Urothelium cell line (cell line): ENCODE measurements around the gene GKN1.
"Not testable (repeated sequence)": the region's sequence is repeated elsewhere in the genome, so short reads cannot be mapped to it uniquely, and the experiment has no call there.

Experiments used
- DNase-seq: peaks from one replicate; pipeline ENCODE4 v3.0.0; 2011; ENCODE audit warnings: low spot score, mixed read lengths
- FAIRE-seq: peaks from 2 replicates; lab custom pipeline; 2011; peaks lifted over from hg19 to GRCh38; lab: Jason Lieb, UNC

The GKN1 gene

DNA sequence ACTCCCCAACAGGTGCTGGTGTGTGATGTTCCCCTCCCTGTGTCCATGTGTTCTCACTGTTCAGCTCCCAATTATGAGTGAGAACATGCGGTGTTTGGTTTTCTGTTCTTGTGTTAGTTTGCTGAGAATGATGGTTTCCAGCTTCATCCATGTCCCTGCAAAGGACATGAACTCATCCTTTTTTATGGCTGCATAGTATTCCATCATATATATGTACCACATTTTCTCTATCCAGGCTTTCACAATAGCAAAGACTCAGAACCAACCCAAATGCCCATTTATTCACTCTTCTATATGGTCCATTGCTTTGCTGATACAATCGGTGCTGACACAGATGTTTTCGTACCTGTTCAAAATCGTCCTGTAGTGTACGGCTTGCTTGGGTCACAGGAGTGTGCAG, 19.0 kb upstream of the GKN1 start:
- not testable (repeated sequence) for FAIRE-seq, DNase-seq

DNA sequence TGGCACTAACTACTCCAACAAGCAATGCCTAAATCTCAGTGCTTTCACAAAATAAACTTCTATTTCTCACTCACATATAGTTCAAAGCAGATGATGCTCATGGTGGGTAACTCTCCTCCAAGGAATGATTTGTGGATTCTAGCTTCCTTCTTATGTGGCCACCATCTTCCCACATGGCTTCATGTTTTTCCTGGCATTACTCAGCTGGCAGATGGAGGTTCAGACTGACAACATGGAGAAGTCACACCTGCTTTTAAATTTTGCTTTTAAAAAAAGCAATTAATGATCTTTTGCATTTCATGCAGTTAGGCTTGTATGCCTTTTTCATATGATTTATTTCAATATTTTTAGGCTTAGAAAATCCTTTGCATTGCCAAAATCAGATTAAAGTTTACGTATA, 15.4 kb upstream of the GKN1 start:
- DNase-seq (no peak), FAIRE-seq (peak; percentile 59)

DNA sequence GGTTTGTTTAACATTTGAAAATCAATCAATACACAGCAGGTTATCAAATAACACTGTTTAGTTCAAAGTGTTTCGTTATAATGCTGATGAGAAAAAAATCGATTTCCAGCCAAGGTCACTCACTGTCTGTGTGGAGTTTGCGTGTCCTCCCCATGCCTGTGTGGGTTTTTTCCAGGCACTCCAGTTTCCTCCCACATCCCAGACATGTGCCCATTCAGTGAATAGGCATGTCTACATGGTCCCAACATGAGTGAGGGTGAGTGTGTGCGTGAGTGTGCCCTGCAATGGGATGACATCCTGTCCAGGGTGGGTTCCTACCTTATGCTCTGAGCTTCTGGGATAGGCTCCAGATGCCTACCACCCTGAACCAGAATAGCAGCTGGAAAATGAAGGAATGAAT, 13.1 kb upstream of the GKN1 start:
- DNase-seq (no peak), FAIRE-seq (peak; percentile 89)

DNA sequence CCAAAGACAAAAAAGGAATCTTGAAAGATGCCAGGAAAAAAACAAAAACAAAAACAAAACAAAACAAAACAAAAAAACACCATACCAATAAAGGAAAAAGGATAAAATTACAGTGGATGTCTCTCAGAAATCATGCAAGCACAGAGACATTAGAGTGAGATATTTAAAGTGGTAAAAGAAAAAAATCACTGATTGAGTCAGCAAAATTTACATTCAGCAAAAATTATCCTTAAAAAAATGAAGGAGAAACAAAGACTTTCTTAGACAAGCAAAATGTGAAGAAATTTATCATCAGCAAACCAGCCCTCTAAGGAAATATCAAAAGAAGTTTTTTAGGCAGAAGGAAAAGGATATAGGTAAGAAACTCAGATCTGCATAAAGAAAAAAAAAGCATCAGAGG, 10.2 kb upstream of the GKN1 start:
- DNase-seq (no peak), FAIRE-seq (no peak)

DNA sequence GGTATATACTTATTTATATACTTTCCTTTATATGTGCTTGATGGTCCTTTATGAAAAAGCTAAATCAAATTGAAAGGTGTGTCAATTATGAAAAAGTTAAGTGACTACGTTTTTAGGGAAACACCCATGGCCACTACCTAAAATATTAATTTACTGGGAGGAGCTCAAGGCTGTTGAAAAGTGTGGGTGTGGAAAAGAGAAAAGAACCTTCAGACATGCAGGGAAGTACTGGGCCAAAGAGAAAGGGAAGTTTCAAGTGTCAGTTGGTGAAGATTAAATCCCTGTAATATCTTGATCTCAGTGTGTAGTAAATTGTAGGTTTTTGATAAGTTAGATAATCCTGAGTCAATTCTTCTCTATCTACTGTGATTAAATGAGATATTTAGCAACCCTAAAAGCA, 6.2 kb upstream of the GKN1 start:
- FAIRE-seq: no peak
- no peak for DNase-seq

DNA sequence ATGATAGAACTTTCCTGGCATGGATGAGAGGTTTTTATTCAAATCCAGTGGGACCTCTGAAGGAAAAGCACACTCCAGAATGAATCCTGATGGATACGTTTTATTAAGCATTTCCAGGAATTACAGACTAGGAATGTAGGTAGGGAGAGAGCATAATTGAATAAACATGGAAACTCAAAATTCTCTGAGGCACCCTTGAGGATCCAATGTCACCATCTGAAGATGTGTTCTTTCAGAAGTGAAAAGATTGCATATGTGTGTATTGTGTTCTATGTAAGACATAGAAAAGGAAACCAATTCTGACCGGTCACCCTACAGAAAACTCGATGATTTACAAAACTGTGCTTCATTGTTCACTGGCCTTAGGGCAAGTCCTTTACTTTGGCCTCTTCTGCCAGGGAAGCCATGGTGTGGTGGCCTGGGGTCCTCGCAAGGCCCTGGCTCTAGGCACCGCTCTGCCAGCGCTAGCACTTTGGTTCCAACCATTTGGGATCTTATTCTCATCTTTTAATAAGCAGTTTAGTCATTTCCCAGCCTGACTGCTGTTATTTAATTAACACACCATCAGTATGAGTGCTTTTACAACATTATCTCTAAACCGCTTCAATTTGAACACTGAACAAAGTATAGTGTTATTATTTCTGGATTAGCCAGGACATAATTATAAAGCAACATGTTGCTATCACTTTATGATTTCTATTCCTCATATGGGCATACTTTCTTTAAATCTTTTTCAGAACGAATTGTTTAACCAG, 4.5 kb upstream of the GKN1 start:
- FAIRE-seq: no peak
- DNase-seq: no peak

DNA sequence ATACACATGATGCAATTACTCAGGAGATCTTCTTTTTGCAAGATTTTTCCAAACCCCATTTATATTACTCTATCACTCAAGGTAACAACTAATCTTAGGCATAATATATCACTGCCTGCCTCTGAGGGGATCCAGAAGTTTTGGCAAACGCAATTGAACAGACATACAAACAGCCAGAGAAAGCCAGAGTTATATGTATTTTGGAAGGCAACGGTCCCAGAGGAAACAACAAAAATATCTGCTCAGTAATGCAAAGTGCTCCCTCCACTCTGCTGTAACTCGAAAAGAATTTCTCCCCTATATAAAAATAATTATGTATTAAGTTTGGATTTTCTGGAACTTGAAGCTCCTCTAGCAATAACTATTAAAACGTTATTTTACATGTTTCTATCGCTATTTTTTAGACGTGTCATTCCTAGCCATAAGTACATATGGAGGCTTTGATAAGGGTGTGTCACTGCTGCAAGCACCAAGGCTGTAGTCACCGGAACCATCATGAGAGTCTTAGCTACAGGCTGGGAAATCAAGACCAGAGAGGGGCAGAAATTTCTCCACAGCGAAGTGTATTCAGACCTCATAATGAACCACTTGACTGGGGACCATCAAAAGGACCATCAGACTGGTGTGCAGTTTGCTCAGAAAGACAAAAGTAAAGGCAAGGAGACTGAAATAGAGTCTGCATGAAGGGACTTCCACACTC, 3.7 kb upstream of the GKN1 start:
- FAIRE-seq (no peak), DNase-seq (no peak)

DNA sequence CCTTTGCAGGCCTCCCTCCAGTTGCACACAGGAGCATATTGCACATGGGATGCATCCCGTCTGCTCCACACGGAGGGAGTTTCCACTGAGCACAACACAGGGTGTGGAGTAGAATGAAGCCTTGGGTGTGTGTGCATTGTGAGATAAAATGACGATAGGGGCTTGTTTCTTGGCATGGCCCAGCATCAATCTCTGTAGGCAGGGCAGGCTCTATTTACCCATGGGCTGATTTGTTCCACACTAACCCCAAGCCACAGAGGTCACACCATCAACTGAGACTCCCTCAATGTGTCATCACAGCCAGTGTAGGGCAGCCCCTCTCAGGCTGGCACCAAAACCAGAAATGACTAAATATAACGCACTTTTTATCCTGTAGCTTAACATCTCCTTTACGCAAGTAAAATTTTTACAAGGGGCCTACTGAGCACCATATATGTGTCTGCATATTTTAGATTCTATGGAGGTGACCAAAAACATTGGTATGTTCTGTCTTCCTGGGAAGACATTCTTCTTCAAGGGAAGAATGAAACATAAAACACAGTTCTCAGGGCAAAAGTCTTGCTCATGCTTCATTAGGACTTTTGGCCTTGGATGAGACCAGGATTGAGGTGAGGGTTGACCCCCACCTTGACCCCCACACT, 2.7 kb upstream of the GKN1 start:
- FAIRE-seq (peak; percentile 92), DNase-seq (peak; percentile 91)

DNA sequence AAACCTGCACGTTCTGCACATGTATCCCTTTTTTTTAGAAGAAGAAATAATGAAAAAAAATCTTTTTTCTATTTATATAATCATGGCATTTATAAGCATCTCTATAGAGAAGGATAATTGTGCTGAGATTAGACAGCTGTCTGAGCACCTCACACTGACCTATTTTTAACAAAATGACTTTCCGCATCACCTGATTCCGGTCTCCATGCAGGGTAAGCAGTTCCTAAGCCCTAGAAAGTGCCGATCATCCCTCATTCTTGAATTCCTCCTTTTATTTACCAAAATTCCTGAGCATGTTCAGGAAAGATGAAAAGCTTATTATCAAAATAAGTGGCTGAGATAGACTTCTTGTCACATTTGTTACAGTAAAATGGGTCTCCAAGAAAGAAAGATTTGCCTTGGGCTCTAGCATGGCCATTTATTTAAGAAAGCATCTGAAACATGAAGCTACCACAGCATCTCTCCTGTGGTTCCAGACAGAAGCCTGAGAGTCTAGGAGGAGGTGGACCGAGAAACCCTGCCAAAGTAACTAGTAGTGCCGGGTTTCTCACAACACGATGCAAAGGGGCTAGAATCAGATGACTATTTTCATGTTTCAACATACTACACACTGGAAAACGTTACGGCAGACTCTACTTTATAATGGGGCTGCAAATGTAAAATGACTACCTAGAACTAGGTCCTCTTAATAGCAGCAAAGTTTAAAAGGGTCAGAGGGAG, 670 bp downstream of the GKN1 start:
- DNase-seq: no peak
- peak; percentile 27 for FAIRE-seq

DNA sequence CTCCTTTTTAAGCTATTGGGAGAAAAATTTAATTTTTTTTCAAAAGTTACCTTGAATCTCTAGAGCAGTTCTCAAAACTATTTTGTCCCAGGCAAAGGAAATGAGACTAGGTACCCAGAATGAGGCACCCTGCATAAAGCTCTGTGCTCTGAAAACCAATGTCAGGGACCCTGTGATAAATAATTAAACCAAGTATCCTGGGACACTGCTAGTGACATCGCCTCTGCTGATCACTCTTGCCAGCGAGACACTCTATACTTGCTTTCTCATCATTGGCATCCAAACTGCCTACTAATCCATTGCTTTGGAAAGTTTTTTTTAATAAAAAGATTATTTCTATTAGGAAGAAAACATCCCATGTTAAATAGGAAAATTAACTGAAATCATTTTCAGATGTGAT, 1.4 kb downstream of the GKN1 start:
- DNase-seq: no peak
- FAIRE-seq: no peak

DNA sequence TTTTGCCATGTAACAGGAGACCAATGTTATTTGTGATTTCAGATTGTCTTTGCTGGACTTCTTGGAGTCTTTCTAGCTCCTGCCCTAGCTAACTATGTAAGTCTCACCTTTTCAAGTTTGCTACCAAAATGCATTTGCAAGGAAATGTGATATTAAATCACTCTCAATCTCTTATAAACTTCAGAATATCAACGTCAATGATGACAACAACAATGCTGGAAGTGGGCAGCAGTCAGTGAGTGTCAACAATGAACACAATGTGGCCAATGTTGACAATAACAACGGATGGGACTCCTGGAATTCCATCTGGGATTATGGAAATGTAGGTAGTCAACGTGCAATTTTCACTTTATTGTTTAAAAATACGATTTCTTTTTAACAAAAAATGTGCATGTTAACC, 3.0 kb downstream of the GKN1 start:
- no peak for DNase-seq
- peak; percentile 27 for FAIRE-seq

DNA sequence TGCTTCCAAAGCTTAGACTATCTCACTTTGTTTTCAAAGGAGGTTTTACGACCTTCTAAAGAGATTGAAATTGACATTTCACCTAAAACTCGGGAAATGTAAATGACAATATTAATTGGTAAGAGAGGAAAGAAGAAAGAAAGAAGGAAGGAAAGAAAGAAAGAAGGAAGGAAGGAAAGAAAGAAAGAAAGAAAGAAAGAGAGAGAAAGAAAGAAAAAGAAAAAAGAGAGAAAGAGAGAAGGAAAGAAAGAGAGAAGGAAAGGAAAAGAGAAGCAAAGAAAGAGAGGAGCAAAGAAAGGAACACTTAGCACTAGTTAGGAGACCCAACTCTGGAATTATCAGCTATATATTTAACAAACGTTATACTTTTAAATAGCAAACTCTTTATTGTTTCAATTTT, 3.7 kb downstream of the GKN1 start:
- FAIRE-seq: no peak
- no peak for DNase-seq

DNA sequence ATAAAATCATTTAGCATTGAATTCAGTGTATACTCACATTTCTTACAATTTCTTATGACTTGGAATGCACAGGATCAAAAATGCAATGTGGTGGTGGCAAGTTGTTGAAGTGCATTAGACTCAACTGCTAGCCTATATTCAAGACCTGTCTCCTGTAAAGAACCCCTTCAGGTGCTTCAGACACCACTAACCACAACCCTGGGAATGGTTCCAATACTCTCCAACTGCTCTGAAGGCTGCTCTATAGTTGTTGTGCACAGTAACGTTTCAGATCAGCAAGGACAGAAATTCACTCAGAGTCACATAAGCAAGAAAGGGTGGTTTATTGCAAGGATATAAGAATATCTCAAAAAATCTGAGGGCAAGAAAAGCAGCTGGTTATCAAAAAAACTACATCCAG, 6.5 kb downstream of the GKN1 start:
- peak; percentile 73 for DNase-seq
- FAIRE-seq: peak; percentile 76

DNA sequence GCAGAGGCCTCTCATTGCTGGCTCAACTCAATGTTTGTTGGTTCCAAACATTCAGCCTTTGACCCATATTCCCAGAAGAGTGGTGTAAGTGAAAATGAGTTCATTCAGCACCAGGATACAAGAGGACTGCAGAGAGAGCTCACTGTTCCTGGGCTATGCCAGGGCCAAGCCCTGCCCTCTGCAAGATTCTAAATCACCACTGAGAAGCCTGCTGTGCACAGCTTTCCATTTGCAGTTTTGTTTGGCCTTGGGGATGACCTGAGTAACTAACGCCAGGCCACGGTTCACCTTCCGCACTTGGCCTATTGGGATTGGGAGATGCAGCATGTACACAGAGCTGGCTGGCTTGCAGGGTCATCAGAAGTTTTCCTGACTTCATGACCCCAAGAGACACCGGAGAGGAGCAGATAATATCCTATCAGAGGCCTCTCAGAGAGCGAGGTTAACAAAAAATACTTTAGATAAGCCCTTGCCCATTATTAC, 12.6 kb downstream of the GKN1 start:
- DNase-seq: no peak
- FAIRE-seq: peak; percentile 46

DNA sequence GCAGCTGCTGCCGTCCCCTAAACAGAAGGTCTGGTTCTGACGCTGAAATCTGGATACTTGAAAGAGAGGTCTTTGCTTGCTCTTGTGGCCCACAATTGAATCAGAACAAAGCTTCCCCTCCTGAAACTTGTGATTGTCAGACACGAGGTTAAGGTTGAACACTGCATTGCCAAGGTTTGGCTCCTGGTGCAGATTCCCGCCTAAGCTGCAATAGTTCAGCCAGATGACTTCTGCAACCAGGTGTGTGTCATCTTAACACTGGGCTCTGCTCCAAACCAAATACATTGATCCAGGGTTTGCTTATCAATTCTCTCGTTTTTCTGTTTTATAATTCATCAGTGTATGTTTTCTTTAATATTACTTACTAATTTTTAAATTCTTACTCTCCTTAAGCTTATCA, 14.6 kb downstream of the GKN1 start:
- DNase-seq (no peak), FAIRE-seq (no peak)

DNA sequence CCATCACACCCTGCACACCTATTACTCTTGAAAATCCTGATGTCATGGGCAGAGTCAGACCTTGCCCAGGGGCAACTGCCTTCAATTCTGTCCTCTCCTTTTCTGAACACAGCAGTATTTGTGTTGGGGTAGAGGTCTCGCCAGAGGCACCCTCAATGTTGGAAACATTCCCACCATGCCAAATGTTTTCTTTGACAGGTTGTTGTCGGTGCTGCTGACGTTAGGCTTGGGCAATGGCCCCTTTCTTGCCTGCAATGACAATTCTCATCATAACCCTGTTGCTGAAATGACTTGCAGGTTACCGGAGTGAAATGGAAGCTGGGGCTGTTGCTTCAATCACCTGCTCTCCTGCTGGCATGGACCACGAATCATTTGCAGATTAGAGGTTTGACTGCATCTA, 17.9 kb downstream of the GKN1 start:
- no peak for DNase-seq
- peak; percentile 44 for FAIRE-seq

DNA sequence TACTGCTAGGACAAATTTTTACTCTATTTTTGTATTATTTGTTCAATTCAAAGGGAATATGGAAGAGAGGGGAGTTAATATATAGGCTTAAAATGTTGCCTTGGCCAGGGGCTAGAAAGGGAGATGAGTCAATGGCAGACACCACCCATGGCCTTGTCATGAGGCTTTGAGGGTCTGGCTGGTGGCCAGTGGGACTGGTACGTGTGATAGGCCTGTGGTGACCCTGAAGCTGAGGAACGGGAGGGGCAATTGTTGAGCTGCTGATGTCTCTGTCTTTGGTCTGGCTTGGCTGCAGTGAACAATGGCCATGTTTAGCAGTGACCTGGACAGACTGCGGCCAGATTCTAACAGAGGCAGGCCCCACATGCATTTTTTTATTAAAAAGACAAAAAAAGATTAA, 18.5 kb downstream of the GKN1 start:
- no peak for DNase-seq
- FAIRE-seq: no peak

DNA sequence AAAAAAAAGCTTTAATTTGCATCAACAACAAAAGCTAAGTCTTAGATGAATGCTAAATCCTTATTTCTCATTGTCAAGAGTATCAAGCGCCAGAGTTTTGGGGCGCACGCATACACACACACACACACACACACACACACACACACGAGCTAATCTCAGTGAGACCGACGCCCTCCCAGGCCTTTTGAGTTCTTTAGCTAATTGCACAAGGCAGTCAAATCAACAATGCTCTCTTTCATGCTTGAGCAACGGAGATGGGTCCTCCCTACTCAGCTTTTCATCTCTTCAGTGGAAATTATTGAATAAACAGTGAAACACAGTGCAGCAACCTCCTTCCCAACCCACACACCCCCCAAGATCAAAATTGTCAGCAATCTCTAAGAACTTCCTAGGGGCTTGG, 19.2 kb downstream of the GKN1 start:
- FAIRE-seq (no peak), DNase-seq (no peak)

DNA sequence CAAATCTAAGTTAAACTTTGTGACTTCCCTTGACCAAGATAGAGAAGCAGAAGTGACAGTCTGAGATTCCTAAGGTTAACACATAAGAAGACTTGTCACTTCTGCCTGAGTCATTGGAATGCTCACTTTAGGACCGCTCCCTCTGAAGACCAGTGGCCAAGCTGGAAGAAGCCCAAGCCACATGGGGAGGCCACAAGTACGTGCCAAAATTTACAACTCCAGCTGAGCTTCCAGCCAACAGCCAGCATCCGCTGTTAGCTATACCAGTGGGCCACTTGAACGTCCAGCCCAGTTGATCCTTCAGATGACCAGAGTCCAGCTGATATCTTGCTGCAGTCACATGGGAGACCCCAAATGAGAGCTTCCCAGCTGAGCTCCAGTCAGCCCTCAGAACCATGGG, 20.4 kb downstream of the GKN1 start:
- FAIRE-seq (peak; percentile 94), DNase-seq (peak; percentile 84)

DNA sequence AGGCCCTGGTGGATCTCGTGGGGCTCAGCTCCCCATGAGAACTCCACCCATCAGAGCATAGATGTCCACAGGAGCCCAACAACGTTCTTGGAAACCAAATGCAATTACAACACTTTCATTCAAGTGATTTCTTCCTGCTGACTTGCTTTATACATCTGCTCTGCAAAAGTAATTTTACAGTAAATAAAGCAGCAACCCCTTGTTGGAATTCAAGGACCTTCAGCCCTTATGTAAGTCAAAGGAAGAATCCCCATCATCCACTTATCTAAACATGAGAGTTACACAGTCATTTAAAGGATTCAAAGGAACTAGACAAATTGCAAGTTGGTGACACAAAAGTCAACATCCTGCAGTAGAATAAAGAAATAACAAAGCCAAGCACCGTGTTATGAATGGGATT, 21.5 kb downstream of the GKN1 start:
- FAIRE-seq: no peak
- DNase-seq: no peak

DNA sequence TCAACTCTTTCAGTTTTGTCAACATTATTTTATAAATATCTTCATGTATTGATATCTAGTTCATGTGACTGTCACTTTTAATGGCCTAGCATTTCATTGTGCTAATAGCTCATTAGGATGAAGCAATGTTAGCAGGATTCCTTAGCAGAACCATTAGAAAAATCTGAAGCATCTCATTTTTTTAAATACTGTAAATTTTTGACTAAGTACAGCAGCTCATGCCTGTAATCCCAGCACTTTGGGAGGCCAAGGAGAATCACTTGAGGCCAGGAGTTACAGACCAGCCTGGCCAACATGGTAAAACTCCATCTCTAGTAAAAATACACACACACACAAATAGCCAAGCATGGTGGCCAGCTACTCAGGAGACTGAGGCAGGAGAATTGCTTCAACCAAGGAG, 23.0 kb downstream of the GKN1 start:
- FAIRE-seq: no peak

More for the DNA sequence above, 23.0 kb downstream of the GKN1 start:
- DNase-seq: no peak
